Immature natural killer cell (primary cell): ENCODE results near the gene TMEM212. TPM values are rescaled to one million over a fixed set of nuclear protein-coding genes. Genes with fewer than 3 reads are reported as not detected.
"Not testable (repeated sequence)": the region's sequence is repeated elsewhere in the genome, so short reads cannot be mapped to it uniquely, and the experiment has no call there.

Experiments
- DNase-seq, 3 donors: peaks; one replicate each; pipeline ENCODE4 v3.0.0; 2022; ENCODE audit warnings: mixed read lengths in 1 of 3
- H3K27ac Mint-ChIP-seq, 6 donors: one replicate each; pipeline ENCODE4 v1.8.0; 2020; ENCODE audit warnings: mixed read lengths in 6 of 6, mild to moderate bottlenecking in 5 of 6, inconsistent platforms in 4 of 6, moderate library complexity in 3 of 6
- H3K27me3 Mint-ChIP-seq, 3 donors: one replicate each; pipeline ENCODE4 v1.8.0; 2020 to 2021; ENCODE audit warnings: low read depth in 3 of 3, mild to moderate bottlenecking in 3 of 3, mixed read lengths in 3 of 3, moderate library complexity in 3 of 3, inconsistent platforms in 1 of 3
- H3K36me3 Mint-ChIP-seq, 3 donors: one replicate each; pipeline ENCODE4 v1.8.0; 2020; ENCODE audit warnings: mixed read lengths in 3 of 3, inconsistent platforms in 2 of 3, mild to moderate bottlenecking in 2 of 3
- H3K4me1 Mint-ChIP-seq, 2 donors: one replicate each; pipeline ENCODE4 v1.8.0; 2020; ENCODE audit warnings: inconsistent platforms in 2 of 2, mild to moderate bottlenecking in 2 of 2, mixed read lengths in 2 of 2, moderate library complexity in 1 of 2
- H3K4me3 Mint-ChIP-seq, 5 donors: one replicate each; pipeline ENCODE4 v1.8.0; 2020; ENCODE audit warnings: mild to moderate bottlenecking in 5 of 5, mixed read lengths in 5 of 5, inconsistent platforms in 3 of 5, moderate library complexity in 3 of 5
- H3K9me3 Mint-ChIP-seq, 6 donors: one replicate each; pipeline ENCODE4 v1.8.0; 2020; ENCODE audit warnings: mild to moderate bottlenecking in 6 of 6, mixed read lengths in 6 of 6, inconsistent platforms in 4 of 6, moderate library complexity in 3 of 6
- polyA plus RNA-seq, 3 donors: library from polyadenylated mRNA; unstranded; fragments of 300-500 nt; fragmentation: Illumina TruSeq; gene quantifications; one replicate each; pipeline ENCODE4 v1.2.3, GENCODE V29; 2021

TMEM212 gene
- polyA plus RNA-seq, 3 donors from 2014 or later, result not detected

GRCh38 chr3:171906503-171906902 is 63.4 kb downstream of the TMEM212 start:
- not testable (repeated sequence) for H3K9me3 Mint-ChIP-seq, H3K27ac Mint-ChIP-seq, DNase-seq, H3K36me3 Mint-ChIP-seq, H3K4me1 Mint-ChIP-seq, H3K27me3 Mint-ChIP-seq, H3K4me3 Mint-ChIP-seq

GRCh38 chr3:171906951-171907676 is 64.0 kb downstream of the TMEM212 start:
- Mint-ChIP-seq H3K36me3 (peaks cover 0 to 11% (median 5%) of the 10 kb centered on the region in 3 donors), H3K9me3 (no peaks in the 10 kb centered on the region), H3K4me1 (peaks cover under 1 to 1% of the 10 kb centered on the region in 2 donors), H3K27me3 (no peaks in the 10 kb centered on the region), H3K27ac (no peak overlapping the region), H3K4me3 (no peak overlapping the region)
- no peak for DNase-seq

GRCh38 chr3:171907761-171908160 is 64.6 kb downstream of the TMEM212 start:
- H3K4me3 Mint-ChIP-seq, result no peak overlapping the region
- H3K4me1 Mint-ChIP-seq, result no peaks in the 10 kb centered on the region
- DNase-seq, result no peak
- H3K27ac Mint-ChIP-seq, result no peak overlapping the region
- peaks cover 0 to 2% (median 0%) of the 10 kb centered on the region in 6 donors for H3K9me3 Mint-ChIP-seq
- H3K36me3 Mint-ChIP-seq, result peaks cover 0 to 11% (median 5%) of the 10 kb centered on the region in 3 donors
- no peaks in the 10 kb centered on the region for H3K27me3 Mint-ChIP-seq

GRCh38 chr3:171908731-171909130 is 65.6 kb downstream of the TMEM212 start:
- no peaks in the 10 kb centered on the region for H3K4me1 Mint-ChIP-seq
- H3K4me3 Mint-ChIP-seq, result no peak overlapping the region
- peaks cover 0 to 2% (median 1%) of the 10 kb centered on the region in 3 donors for H3K27me3 Mint-ChIP-seq
- DNase-seq, result no peak
- no peak overlapping the region for H3K27ac Mint-ChIP-seq
- peaks cover 0 to 2% (median 0%) of the 10 kb centered on the region in 6 donors for H3K9me3 Mint-ChIP-seq
- H3K36me3 Mint-ChIP-seq, result peaks cover 0 to 11% (median 5%) of the 10 kb centered on the region in 3 donors

Other genes starting within 250 kb of the TMEM212 start
- 1 to 10 TPM in 2 of 3 donors, not detected in 1; 3.8 to 7.2 TPM for gene PLD1, start 32.9 kb upstream of the TMEM212 start, polyA plus RNA-seq
- gene FNDC3B, start 196.2 kb downstream of the TMEM212 start, polyA plus RNA-seq, result 10 to 100 TPM; 19.7 to 46.1 (median 24.4) TPM